ENCODE results near the gene CDC37.

DNA sequence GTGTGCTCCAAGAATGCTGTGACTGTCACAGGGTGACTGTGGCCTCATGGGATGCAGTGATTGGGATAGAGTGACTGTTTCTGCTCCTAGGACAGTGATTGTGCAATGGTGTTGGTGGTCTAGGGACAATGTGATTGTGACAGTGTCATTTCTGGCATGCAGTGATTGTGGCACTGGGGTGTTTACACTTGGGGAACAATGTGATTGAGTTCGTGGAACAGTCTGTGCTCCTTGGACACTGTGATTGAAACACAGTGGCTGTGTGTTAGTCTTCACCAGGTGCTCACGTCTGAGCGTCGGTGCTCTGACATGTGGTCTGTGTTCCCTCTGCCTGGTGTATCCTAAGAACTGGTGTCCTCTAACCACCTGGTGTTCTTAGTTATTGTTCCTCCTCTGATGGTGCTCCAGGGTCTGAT is 18.7 kb upstream of the CDC37 start:
- TF ChIP-seq SUZ12 (IDR thresholded peaks at IDR 0.05; ENCODE audit: extremely low read depth, insufficient read depth, insufficient read length) = no peak
- no peak for TF ChIP-seq YY1 (IDR thresholded peaks at IDR 0.05; ENCODE audit: insufficient read depth, insufficient read length)
- TF ChIP-seq ZNF274 (IDR thresholded peaks at IDR 0.05; ENCODE audit: low read depth, low read length) = no peak

All from NT2/D1 (cell line).